Medulla oblongata (tissue), 1 donor: ENCODE results near the gene FAM24B.
"Not testable (repeated sequence)": the region's sequence is repeated elsewhere in the genome, so short reads cannot be mapped to it uniquely, and the experiment has no call there.

ENCODE experiments used
- DNase-seq: peaks from one replicate; pipeline ENCODE4 v3.0.0-alpha.2; 2015; ENCODE audit errors: extremely low spot score

The FAM24B gene

DNA sequence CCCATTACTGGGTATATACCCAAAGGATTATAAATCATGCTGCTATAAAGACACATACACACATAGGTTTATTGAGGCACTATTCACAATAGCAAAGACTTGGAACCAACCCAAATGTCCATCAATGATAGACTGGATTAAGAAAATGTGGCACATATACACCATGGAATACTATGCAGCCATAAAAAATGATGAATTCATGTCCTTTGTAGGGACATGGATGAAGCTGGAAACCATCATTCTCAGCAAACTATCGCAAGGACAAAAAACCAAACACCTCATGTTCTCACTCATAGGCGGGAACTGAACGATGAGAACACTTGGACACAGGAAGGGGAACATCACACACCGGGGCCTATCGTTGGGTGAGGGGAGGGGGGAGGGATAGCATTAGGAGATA, 21.3 kb downstream of the FAM24B start:
- not testable (repeated sequence) for DNase-seq

DNA sequence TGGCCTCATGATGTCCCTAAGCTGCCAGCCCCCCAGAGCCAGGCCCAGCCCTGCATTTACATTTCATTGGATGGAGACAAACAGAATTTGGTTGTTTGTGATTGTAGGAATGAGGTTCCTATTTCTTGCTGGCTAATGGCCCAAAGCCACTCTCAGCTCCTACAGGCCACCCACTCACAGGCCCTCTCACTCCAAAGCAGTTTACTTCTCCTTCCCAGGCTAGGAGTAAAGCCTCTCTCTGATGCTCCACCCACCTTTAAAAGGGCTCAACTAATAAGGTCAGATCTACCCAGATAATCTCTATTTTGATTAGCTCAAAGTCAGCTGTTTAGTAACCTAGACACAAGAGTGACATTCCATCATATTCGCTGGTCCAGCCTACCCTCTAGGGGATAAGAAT, 22.5 kb downstream of the FAM24B start:
- DNase-seq = no peak

DNA sequence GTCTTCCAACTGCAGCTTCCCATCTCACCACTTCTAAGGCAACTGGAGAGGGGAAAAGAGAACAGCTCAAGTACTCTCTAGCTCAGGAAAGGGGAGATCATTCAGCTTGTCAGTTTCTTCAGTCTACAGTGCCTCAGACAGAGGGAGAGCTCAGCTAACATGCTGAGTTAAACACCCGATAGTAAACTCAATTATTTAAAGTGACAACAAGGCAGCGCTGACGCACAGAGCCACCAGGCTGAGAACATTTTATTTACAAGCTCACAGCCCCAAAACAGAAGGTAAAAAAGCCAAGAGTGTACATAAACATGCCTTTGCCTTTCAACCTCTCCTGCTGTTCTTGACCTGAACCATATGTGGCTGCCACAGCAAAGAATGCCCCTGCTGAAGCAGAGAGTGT, 23.6 kb downstream of the FAM24B start:
- no peak for DNase-seq

GRCh38 chr10:122854648-122855047, 24.7 kb downstream of the FAM24B start:
- DNase-seq = no peak

- no peak for DNase-seq
Measured at GRCh38 chr10:122853665-122854313, 25.6 kb downstream of the FAM24B start.

GRCh38 chr10:122852261-122852660, 27.1 kb downstream of the FAM24B start:
- no peak for DNase-seq

- DNase-seq = no peak
Measured at GRCh38 chr10:122850705-122851640, 28.4 kb downstream of the FAM24B start.

GRCh38 chr10:122849900-122850605, 29.3 kb downstream of the FAM24B start:
- no peak for DNase-seq

- DNase-seq = no peak
Measured at GRCh38 chr10:122849090-122849489, 30.3 kb downstream of the FAM24B start.

DNA sequence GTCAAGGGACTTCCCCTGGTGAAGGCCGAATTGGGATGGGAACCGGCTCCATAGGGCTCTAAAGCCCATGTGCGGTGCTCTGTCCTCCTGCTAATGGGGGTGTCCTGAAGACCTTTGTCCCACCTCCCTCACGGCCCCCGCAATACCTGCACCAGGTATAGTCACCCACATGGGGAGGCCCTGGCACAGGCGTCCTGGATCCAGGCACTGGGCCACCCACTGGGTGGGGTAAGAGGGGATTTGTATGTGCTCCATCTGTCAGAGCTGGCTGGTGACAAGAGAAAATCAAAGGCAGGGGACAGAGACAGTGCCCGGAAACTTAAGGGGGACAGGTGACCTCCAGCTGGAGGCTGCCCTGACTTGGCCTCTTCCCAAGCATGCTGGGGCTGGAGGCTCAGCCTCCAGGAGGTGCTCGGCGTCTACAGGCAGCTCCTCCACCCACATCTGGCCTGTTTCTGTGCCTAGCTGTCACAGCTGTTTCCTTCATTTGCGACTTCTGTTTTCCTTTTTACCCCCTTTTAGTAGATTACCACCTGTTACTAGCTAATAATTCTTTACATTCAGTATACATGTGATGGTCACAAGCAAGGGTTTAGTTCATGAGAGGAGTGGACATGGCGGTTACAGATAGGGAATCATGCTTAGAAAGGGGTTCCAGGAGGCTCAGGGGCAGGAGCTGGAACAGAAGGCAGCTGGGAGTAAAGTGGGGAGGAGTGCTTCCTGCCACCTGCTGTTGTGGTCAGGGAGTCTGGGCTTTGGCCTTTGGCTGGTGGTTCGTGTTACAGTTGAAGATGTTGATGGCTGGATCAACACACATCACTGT, 31.4 kb downstream of the FAM24B start:
- no peak for DNase-seq

DNA sequence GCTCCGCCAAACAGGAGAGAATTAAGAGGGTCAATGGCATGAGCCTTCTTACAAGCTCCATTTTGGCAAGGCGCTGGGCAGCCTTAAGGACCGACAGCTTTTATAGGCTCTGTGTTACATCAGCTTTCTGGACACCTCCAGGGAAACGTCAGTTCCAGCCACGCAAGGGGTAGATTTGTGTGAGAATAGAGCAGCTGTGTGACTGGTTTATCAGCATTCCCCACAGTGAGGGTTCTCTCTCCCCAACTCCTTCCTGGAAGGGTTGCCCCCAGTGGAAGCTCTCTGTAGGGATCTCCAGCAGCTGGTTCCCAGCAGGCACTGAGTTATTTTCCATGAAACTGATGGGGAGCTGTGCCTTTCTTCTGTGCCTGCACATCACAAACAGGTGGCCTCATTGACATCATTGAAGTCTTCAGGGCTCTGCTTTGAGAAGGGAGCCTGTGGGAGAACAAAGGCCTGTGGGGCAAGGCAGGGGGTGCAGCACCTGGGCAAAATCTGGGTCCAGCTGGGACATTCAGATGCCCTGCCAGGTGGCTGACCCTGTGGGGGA, 33.5 kb downstream of the FAM24B start, which contains the start of gene CUZD1:
Gene CUZD1 (minus strand): TSS at position 75 of the 550 bp plus-strand sequence. CDS start 14 bp downstream, at position 61.
- DNase-seq = no peak

DNA sequence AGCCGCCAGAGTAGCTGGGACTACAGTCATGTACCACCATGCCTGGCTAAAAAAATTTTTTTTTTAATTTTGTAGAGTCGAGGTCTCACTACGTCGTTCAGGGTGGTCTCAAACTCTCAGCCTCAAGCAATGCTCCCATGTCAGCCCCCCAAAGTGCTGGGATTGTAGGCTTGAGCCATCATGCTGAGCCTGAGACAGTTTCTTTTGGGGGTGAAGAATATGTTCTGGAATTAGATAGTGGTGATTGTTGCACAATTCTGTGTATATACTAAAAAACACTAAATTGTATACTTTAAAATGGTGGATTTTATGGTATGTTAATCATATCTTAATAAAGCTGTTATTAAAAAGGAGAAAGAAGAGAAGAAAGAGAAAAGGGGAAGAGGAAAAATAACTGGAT, 35.2 kb downstream of the FAM24B start:
- DNase-seq = no peak

GRCh38 chr10:122841569-122841968, 37.8 kb downstream of the FAM24B start:
- DNase-seq = no peak

- no peak for DNase-seq
Measured at GRCh38 chr10:122839505-122839904, 39.9 kb downstream of the FAM24B start.

DNA sequence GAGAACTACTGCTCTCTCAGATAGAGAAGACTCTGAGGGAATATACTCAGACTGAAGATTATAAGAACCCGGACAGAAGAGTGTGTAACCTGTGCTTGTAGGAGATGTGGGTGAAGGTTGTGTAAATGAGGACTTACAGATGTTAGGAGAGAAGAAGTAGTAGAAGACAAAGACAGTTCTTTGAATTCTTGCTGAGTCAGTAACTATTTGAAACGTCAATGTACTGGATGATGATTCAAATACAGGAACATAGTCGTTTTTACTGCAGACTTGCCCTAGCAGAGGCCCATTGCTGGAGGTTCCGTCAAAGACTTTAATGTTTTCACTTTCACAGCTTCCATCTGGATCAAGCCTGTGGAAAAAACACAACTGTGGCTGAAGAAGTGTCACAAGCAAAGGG, 40.5 kb downstream of the FAM24B start:
- DNase-seq = no peak

DNA sequence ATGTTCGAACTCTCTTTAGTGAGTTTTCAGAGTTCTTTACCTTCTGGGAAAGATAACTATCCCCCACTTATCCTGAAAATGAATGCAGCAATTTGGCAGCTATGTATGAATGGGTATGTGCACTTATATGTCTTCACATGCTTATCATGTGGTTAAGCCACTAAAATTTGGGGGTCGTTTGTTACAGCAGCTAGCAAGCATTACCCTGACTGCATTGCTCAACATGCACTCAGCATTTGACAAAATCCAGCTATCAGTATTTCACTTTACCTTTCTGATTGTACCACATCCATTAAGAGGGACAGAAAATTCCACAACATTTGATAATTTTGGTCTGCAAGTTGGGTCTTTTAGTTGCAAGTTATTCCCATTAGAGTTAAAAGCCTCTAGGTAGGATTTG, 43.5 kb downstream of the FAM24B start:
- no peak for DNase-seq

DNA sequence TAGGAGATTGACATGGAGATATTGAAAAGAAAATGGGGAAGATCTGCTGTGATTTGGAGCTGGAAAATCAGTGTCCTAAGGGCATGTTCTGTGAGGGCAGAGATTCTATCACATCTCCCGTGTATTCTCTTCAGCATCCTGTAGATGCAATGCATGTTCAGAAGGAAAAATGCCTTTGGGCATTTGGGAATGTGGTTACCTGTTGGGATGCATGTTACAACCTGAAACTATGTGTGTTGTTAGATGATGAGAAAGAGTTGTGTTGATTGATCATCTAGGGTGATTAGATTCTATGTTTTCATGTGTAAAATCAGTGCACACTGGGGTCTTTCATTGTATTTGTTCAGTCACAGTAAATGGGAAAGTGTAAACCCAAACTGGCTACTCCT, 48.4 kb downstream of the FAM24B start:
- no peak for DNase-seq

DNA sequence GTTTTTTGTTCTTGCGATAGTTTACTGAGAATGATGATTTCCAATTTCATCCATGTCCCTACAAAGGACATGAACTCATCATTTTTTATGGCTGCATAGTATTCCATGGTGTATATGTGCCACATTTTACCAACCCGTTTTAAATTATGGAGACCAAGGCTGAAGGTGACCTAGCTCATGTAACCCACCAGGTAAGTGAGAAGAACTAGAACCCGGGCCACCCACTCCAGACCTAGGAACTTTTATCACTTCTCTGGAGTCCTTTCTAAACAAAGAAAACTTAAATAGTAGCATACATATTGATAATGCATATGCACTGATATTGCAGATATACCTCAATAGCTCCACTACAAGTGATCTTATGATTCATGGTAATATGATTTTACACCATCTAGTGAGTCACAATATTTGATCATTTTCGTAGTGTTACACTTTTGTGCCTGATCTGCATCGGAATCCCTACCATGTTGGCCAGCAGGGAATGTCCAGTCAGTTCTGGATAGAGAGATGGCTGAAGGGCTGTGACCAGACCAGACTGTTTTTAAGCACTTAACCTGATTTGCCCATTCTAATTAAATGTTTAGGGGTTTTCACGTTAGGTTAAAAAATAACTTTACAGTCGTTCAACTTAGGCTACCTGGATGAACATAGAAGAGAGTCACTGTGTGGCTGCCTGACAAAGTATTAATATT, 49.0 kb downstream of the FAM24B start:
- no peak for DNase-seq

DNA sequence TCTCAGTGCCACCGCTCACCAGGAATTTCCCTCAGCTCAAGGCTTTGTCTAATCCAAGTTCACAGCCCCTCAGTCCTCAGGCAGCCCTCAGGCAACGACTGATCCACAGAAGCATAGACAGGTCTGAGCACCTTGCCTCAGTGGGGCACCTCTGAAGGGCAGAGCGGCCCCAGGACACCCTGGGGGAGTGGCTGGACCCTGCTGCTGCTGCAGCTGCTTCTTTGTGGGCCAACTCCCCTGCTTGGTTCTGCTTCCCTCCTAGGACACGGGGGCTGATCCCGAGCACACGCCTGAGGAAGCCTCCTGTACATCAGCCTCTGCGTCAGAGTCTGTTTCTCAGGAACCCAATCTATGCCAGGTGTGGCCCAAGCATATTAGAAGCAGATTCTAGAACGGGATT, 49.9 kb downstream of the FAM24B start:
- no peak for DNase-seq

GRCh38 chr10:122828716-122829255, 50.6 kb downstream of the FAM24B start:
- DNase-seq = no peak
